ENCODE data around the gene SDK2.
A peak's percentile ranks its signal among the peaks of the same experiment; 100 is the strongest.
"Not testable (repeated sequence)": the region's sequence is repeated elsewhere in the genome, so short reads cannot be mapped to it uniquely, and the experiment has no call there.

SDK2 gene

DNA sequence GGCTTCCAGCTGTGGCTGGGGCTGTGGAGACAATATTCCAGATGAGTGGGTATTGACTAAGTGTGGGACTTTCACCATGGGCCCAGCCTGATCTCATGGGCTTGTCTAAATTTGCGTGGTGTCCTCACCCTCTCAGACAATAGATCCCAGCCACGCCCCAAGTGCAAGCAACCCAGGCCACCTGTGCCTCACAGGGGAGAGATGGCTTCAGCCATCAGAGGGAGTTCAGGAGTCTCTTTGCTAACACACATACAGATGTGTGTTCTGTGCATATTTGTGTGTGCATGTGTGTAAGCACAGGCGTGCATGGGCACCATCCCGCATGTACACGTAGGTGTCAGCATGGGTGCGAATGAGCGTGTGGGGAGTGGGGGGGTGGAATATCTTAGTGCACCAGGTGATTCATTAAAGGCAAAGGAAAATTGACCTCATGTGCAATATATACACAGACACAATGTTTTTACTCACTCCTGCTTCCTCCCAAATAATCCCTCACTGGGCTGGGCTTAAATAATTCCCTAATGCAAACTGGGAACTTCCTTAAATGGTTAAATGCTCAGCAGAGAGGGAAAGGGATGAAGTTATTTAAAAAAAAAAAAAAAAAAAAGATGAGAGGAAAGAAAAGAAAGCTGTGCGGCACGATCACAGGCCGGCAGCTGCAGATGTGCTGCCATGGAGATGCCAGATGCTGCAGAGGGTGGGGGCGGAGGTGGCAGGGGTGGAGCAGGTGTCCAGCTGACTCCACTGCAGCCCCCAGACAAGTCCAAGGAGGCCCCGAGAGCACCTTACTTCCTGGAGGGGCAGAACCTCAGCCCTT lies 308.4 kb downstream of the SDK2 start:
- DNase-seq: peak; percentile 60

- DNase-seq: peak; percentile 40
Measured at GRCh38 chr17:73334771-73335513, 309.3 kb downstream of the SDK2 start.

- DNase-seq: not testable (repeated sequence)
Measured at GRCh38 chr17:73333445-73333844, 310.8 kb downstream of the SDK2 start.

- no peak for DNase-seq
Measured at GRCh38 chr17:73331060-73331459, 313.2 kb downstream of the SDK2 start.

DNA sequence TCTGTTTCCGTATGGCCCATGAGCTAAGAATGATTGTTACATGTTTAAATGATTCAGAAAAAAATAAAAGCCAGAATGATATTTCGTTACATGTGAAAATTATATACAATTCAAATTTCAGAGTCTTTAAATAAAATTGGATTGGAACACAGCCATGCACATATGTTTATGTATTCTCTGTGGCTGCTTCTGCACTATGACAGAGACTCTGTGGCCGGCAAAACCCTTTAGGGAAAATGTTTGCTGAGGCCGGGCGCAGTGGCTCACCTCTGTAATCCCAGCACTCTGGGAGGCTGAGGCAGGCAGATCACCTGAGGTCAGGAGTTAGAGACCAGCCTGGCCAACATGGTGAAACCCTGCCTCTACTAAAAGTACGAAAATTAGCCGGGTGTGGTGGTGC lies 316.6 kb downstream of the SDK2 start:
- no peak for DNase-seq

GRCh38 chr17:73325527-73325842 lies 318.8 kb downstream of the SDK2 start:
- no peak for DNase-seq

GRCh38 chr17:73324711-73325526 lies 319.3 kb downstream of the SDK2 start:
- no peak for DNase-seq

DNA sequence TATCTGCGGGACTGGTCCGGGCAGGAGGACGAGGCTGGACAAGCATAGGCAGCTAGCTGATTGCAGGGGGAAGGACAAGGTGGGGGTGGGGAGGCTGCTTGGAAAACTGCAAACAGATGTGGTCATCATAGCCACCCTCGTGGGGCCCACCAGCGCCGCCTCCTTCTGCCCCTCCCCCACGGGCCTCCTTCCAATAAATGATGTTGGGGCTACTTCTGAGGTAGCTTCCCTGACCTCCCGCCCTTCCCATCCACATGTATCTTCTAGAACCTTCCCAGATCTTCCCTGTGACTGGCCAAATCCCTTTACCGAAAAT lies 320.1 kb downstream of the SDK2 start:
- no peak for DNase-seq

DNA sequence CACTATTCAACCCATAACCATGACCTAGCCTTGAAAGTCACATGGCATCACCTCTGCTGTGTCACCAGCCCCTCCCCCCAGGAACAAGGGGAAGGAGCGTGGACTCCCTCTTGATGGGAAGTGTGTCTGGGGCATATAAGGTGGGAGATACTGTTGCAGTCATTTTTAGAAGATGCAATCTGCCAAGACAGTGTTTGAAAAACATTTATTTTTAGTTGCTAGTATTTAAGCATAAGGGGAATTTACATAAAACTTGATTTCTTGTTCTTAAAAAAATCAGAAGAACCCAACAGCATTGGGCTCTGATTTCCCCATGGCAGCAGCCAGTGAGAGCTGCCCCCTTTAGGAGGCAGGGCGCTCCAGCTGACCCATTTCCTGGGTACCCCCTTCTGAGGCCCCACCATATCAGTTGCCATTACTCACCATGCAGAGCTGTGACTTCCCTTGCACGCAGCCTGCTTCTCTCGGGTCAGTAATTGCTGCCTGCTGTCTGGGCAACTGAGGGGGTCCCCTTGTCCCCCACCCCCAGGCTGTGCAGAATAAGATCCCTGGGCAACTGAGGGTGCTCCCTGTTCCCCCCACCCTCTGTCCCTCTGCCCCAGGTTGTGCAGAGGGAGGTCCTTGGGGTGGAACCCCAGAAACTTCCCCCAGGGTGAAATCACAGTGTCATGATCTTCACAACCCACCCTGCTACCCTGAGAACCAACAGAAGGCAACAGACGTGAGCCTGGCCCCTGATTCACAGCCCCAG lies 320.7 kb downstream of the SDK2 start:
- DNase-seq: no peak

GRCh38 chr17:73320601-73321264 lies 323.5 kb downstream of the SDK2 start:
- no peak for DNase-seq

GRCh38 chr17:73319766-73320165 lies 324.5 kb downstream of the SDK2 start:
- no peak for DNase-seq

DNA sequence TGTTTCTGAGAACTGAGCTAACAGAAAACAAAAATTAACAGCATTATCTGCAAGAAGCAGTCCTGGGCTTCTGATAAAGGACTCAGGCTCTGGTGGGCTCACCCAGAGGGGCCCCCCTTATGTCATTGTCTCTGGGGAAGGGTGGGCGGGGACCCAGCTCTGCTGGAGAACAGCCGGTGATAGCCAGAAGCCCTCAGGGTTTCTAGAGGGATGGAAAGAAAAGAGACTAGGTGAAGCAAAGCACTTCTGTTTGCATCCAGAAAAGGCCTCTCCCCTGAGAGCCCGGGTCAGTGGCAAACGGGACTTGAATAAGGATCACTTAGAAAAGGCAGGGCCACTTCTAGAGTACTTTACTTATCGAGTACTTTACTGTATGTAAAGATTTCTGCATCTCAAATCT lies 325.4 kb downstream of the SDK2 start:
- DNase-seq: no peak

- DNase-seq: no peak
Measured at GRCh38 chr17:73318427-73318813, 325.8 kb downstream of the SDK2 start.

DNA sequence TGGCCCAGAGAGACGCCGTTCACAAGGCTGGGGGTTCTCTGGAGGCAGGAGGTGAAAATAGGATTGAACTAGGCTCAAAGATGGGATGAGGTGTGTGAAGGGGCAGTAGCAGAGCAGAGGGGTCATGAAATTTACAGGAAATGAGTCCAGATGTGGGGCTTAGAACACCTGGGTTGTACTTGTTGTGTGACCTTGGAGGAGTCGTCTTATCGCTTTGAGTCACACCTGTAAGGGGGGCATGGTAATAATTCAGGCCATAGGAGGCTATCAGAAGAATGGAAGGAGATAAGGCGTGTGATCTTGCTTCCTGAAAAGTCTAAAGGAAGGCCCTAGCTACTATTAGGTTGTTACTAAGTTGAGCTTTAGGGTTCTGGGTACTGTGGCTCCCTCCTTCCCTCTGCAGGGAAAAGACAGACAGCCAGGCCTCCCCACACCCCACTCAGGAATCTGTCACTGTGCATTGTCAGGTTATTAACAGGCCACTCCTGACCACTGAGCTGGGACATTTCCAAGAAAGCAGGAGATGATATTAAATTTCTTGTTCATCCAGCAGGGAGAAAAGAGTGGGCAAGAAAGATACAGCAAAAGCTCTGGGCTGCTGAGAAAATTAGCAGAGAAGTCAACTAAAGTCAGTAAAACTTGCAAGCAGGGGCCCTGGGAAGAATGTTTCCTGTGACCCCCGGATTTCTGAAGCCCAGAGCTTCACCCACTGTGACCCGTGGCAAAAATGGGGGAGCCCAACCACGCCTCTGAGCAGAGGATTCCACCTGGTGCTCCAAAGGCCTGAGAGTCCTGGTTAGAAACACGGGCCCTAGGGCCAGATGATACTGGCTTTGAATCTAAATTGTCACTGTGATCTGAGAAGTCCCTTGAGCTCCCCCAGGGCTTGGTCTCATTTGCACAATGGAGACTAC lies 326.5 kb downstream of the SDK2 start:
- DNase-seq: no peak

GRCh38 chr17:73316919-73317505 lies 327.2 kb downstream of the SDK2 start:
- DNase-seq: no peak

DNA sequence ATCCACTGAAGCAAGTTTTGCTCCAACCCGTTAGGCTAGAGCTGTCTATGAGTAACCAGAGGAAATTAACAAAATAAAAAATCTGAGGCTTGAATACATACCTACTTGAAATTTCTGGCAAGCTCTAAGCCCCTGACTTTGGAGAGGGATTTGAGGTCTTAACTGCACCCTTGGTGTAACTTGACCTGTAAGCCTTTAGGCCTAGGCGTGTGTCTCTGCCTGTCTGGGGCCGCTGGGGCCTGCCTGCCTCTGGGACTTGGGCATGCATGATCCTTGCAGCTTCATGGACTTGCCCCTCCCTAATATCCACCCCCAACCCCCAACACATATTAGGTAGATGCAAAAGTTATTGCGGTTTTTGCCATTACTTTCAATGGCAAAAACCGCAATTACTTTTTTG lies 328.8 kb downstream of the SDK2 start:
- no peak for DNase-seq

DNA sequence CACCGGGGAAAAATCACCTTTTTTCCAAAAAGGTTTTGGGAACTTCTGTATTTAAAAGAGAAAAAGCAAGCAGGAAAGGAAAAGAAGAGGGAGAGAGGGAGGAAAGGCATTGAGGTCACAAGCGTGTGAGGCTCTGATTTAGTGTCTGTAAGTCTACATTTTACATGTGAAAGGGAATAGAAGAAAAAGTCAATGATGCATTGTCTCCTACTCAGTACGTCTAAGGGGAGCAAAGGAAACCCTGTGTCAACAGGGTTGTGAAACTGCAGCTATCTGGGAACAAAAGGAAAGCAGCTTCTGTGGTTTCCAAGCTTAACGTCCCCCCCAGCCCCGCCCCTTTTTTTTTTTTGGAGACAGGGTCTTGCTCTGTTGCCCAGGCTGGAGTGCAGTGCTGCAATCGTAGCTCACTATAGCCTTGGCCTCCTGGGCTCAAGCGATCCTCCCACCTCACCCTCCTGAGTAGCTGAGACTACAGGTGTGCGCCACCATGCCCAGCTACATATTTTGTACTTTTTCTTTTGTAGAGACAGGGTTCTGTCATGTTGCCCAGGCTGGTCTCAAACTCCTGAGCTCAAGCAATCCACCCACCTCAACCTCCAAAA lies 330.6 kb downstream of the SDK2 start:
- DNase-seq: no peak

DNA sequence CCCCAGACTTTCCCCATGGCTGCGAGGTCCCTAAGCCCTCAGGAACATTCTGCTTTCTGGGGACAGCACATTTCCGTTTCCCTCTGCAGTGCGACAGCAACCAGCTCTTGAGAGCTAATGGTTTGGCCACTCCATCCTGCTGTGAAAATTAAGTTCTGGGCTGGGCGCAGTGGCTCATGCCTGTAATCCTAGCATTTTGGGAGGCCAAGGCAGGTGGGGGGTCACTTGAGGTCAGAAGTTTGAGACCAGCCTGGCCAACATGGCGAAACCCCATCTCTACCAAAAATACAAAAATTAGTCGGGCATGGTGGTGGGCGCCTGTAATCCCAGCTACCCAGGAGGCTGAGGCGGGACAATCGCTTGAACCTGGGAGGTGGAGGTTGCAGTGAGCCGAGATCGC lies 331.4 kb downstream of the SDK2 start:
- DNase-seq: not testable (repeated sequence)

DNA sequence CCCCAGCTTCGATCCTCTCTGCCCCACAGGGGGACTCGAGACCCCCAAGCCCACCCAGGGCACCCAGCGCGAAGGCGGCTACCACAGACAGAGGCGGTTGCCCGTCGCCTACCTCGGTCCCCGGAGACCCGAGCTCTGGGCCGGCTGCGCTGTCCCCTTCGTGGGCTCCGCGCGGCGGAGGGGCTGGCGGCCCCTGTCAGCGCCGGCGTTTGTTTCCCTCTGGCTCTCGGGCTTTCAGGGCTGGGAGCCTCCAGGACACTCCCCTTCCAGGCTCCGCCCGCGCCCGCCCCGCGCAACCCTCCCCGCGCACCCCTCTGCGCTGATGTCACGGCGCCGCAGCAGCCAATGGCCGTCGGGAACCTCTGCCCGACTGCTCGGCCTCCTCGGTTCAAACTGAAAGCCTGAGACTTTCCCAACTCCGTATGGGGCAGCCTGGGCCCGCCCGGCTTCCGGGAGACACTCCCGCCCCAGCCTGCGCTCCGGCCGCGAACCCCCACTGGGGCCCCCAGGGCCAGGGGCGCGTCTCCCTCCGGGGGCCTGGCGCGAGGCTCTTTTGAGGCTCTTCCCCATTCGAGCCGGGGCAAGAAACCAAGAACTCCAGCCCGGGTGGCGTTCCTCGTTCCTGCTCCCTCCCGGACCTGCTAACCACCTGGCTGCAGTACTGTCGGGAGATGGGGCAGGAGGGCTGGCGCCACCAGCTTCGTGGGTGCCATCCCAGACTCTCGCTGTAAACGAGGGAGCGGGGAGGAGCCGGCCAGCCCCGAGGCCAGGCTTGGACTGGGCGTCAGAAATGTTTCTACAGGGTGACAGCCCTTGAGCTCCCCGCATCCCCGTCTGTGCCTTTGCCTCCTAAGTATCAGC lies 332.2 kb downstream of the SDK2 start, which contains the start of gene CDC42EP4:
CDC42EP4 (minus strand) TSS at position 221 of the 861 bp plus-strand sequence. CDS start 25,501 bp downstream, outside the sequence.
- peak; percentile 89 for DNase-seq

GRCh38 chr17:73311428-73311780 lies 332.8 kb downstream of the SDK2 start:
- DNase-seq: no peak

Measured in DMS153 (cell line).